Mesenchymal stem cell (in vitro differentiated cells and primary cell): Measurements from ENCODE around the gene SDSL.

Experiments
- DNase-seq: peaks from one replicate; pipeline ENCODE4 v3.0.0-alpha.2; 2013
- H2AFZ ChIP-seq: one replicate; pipeline ENCODE4 v1.6.1; 2013; ENCODE audit warnings: low read depth, mild to moderate bottlenecking, control low read depth, inconsistent platforms, low read length, moderate library complexity
- H2AK5ac ChIP-seq: 2 replicates; pipeline ENCODE4 v1.6.1; 2013; ENCODE audit warnings: low read length, moderate library complexity, mild to moderate bottlenecking, inconsistent platforms; ENCODE audit not compliant: severe bottlenecking
- H2BK120ac ChIP-seq: one replicate; pipeline ENCODE4 v1.6.1; 2013; ENCODE audit warnings: low read depth, mild to moderate bottlenecking, inconsistent platforms, low read length, moderate library complexity
- H2BK12ac ChIP-seq, 2 experiments: one replicate each; pipeline ENCODE4 v1.6.1; 2013; ENCODE audit warnings: inconsistent platforms in 2 of 2, low read length in 2 of 2, mild to moderate bottlenecking in 2 of 2, moderate library complexity in 2 of 2, control low read depth in 1 of 2
- H2BK15ac ChIP-seq: one replicate; pipeline ENCODE4 v1.6.1; 2013; ENCODE audit warnings: mild to moderate bottlenecking, low read depth, inconsistent platforms; ENCODE audit not compliant: poor library complexity, severe bottlenecking
- H2BK5ac ChIP-seq: 2 replicates; pipeline ENCODE4 v1.6.1; 2013; ENCODE audit warnings: low read depth, mild to moderate bottlenecking, low read length, control low read depth, inconsistent platforms; ENCODE audit not compliant: poor library complexity, severe bottlenecking
- H3K14ac ChIP-seq, 2 experiments: one replicate each; pipeline ENCODE4 v1.6.1; 2013; ENCODE audit warnings: inconsistent platforms in 2 of 2, low read length in 2 of 2, control low read depth in 1 of 2, mild to moderate bottlenecking in 1 of 2, moderate library complexity in 1 of 2
- H3K18ac ChIP-seq, 2 experiments: one replicate each; pipeline ENCODE4 v1.6.1; 2013; ENCODE audit warnings: inconsistent platforms in 2 of 2, low read length in 2 of 2, control low read depth in 1 of 2, low read depth in 1 of 2, mild to moderate bottlenecking in 1 of 2
- H3K23ac ChIP-seq, 2 experiments: one replicate each; pipeline ENCODE4 v1.6.1; 2013; ENCODE audit warnings: inconsistent platforms in 2 of 2, low read length in 2 of 2, mild to moderate bottlenecking in 2 of 2, moderate library complexity in 2 of 2, control low read depth in 1 of 2
- H3K27ac ChIP-seq: 2 replicates; pipeline ENCODE4 v1.5.1; 2013; ENCODE audit warnings: mild to moderate bottlenecking, moderate library complexity, low read length, control low read depth, inconsistent platforms; ENCODE audit not compliant: poor library complexity, severe bottlenecking
- H3K27me3 ChIP-seq, 2 experiments: 2 replicates each; pipeline versions ENCODE4 v1.6.1 to v1.7.0; 2013; ENCODE audit warnings: low read length in 2 of 2, mild to moderate bottlenecking in 2 of 2, moderate library complexity in 2 of 2, control low read depth in 1 of 2, inconsistent platforms in 1 of 2; ENCODE audit not compliant: control insufficient read depth in 1 of 2, insufficient read depth in 1 of 2
- H3K36me3 ChIP-seq, 2 experiments: 2 replicates each; pipeline versions ENCODE4 v1.6.1 to v1.7.0; 2013; ENCODE audit warnings: low read length in 2 of 2, control low read depth in 1 of 2, inconsistent platforms in 1 of 2, low read depth in 1 of 2, mild to moderate bottlenecking in 1 of 2; ENCODE audit not compliant: insufficient read depth in 2 of 2, control insufficient read depth in 1 of 2
- H3K4ac ChIP-seq, 2 experiments: one replicate each; pipeline ENCODE4 v1.6.1; 2013; ENCODE audit warnings: inconsistent platforms in 2 of 2, low read length in 2 of 2, mild to moderate bottlenecking in 2 of 2, moderate library complexity in 2 of 2, control low read depth in 1 of 2, low read depth in 1 of 2
- H3K4me1 ChIP-seq: 2 replicates; pipeline ENCODE4 v1.6.1; 2013; ENCODE audit warnings: low read depth, low read length, control low read depth; ENCODE audit not compliant: control insufficient read depth, insufficient read depth
- H3K4me2 ChIP-seq: 2 replicates; pipeline ENCODE4 v1.6.1; 2013; ENCODE audit warnings: low read length, mild to moderate bottlenecking, inconsistent platforms; ENCODE audit not compliant: poor library complexity, severe bottlenecking
- H3K4me3 ChIP-seq, 2 experiments: 2 replicates each; pipeline versions ENCODE4 v1.5.1 to v1.7.0; 2013; ENCODE audit warnings: low read length in 2 of 2, mild to moderate bottlenecking in 2 of 2, control low read depth in 1 of 2, low read depth in 1 of 2; ENCODE audit not compliant: insufficient read depth in 1 of 2
- H3K79me1 ChIP-seq: replicated peaks from 2 replicates; pipeline ENCODE4 v1.6.1; 2013; ENCODE audit warnings: mild to moderate bottlenecking, control low read depth, low read length, inconsistent platforms; ENCODE audit not compliant: poor library complexity, severe bottlenecking
- H3K9ac ChIP-seq: 2 replicates; pipeline ENCODE4 v1.7.0; 2013; ENCODE audit warnings: mild to moderate bottlenecking, low read length, moderate library complexity
- H3K9me3 ChIP-seq: 2 replicates; pipeline ENCODE4 v1.7.0; 2013; ENCODE audit warnings: mild to moderate bottlenecking, low read length; ENCODE audit not compliant: control insufficient read depth
- H4K8ac ChIP-seq: one replicate; pipeline ENCODE4 v1.6.1; 2013; ENCODE audit warnings: inconsistent platforms, mild to moderate bottlenecking, low read length, moderate library complexity
- H4K91ac ChIP-seq: one replicate; pipeline ENCODE4 v1.6.1; 2013; ENCODE audit warnings: mild to moderate bottlenecking, low read length, inconsistent platforms
- WGBS: methylation state at CpG from one replicate; pipeline ENCODE4 v1.1.7; 2013; ENCODE audit warnings: mixed read lengths; 5-methylcytosine and 5-hydroxymethylcytosine counted together

The SDSL gene

DNA sequence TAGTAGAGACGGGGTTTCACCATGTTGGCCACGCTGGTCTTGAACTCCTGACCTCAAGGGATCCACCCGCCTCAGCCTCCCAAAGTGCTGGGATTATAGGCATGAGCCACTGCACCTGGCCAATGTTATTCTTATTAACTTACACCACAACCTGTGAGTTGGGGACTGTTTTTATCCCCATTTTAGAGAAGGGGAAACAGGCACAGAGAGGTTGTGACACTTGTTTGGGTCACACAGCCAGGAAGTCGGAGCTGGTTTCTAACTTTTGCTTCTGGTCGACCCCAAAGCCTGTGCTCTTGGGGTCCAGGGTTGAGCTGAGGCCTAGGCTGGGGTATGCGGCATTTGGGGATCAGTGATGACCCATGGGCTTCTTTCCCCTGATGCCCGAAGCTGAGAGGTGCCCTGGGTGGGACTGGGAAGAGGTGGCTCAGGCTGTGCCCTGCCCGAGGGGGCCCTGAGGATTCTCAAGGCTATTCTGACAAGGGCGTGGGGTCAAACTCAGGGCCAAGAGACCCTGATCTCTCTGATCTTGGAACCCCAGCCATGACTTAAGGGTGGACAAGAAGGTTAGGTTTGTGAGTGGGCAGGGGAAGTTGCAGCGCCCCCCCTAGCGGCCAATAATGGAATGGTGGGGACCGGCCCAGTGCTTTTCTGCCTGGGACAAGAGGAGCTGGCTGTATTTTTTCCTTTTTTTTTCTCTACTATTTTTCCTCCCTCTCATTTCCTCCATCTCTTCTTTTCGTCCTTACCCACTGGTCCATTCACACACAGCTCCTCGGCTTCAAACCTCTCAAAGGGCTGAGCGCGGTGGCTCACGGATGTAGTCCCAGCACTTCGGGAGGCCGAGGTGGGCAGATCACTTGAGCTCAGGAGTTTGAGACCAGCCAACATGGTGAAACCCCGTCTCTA, 3.0 kb downstream of the SDSL start:
- Histone ChIP-seq H3K9me3 (peaks cover 2% of the 10 kb centered on the region), H3K27me3 (no peaks in the 10 kb centered on the region), H3K27ac (no peak overlapping the region), H2BK15ac (no peak overlapping the region), H4K91ac (no peak overlapping the region), H3K4me2 (no peak overlapping the region), H3K36me3 (peaks cover 0 to 2% of the 10 kb centered on the region in 2 experiments), H3K4me3 (no peak overlapping the region), H4K8ac (peak overlapping the region; percentile 21), H2BK5ac (no peak overlapping the region), H3K4ac (no peak overlapping the region), H3K4me1 (peaks cover 10% of the 10 kb centered on the region), H3K79me1 (peaks cover 12% of the 10 kb centered on the region), H2BK120ac (no peak overlapping the region), H2AK5ac (no peak overlapping the region), H2AFZ (no peak overlapping the region), H2BK12ac (no peak overlapping the region), H3K9ac (no peak overlapping the region), H3K18ac (no peak overlapping the region), H3K14ac (no peak overlapping the region), H3K23ac (no peak overlapping the region)
- DNase-seq: peak; percentile 58
- WGBS: 38% methylated on average over 20 of the region's 20 CpGs

- Histone ChIP-seq H3K27ac (no peak overlapping the region), H4K8ac (peak overlapping the region; percentile 13), H2BK15ac (no peak overlapping the region), H3K27me3 (no peaks in the 10 kb centered on the region), H3K9ac (no peak overlapping the region), H3K4me2 (no peak overlapping the region), H3K79me1 (peaks cover 12% of the 10 kb centered on the region), H3K4ac (no peak overlapping the region), H4K91ac (no peak overlapping the region), H2AK5ac (no peak overlapping the region), H3K36me3 (peaks cover 0 to 2% of the 10 kb centered on the region in 2 experiments), H3K9me3 (peaks cover 4% of the 10 kb centered on the region), H3K14ac (no peak overlapping the region), H2BK5ac (no peak overlapping the region), H3K4me3 (no peak overlapping the region), H2AFZ (peak overlapping the region; percentile 10), H3K4me1 (peaks cover 7% of the 10 kb centered on the region), H2BK12ac (no peak overlapping the region), H3K23ac (no peak overlapping the region), H3K18ac (no peak overlapping the region), H2BK120ac (no peak overlapping the region)
- 31% methylated on average over 9 of the region's 11 CpGs for WGBS
- no peak for DNase-seq
Measured at GRCh38 chr12:113425960-113426453, 3.8 kb downstream of the SDSL start.

DNA sequence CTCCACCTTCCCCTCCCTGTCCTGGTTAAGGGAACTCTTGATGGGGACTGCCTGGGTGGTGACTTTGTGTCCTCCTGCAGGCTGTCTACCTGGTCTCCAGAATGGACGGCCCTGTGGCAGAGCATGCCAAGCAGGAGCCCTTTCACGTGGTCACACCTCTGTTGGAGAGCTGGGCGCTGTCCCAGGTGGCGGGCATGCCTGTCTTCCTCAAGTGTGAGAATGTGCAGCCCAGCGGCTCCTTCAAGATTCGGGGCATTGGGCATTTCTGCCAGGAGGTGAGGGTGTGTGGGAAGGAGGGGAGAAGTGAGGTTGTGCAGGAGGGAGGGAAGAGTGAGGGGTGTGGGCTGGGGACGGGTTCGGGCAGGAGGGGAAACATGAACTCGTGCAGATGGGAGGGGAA, 5.7 kb downstream of the SDSL start:
- no peak overlapping the region for H3K4ac ChIP-seq
- H3K14ac ChIP-seq: no peak overlapping the region
- no peak overlapping the region for H2BK5ac ChIP-seq
- no peak for DNase-seq
- H3K4me2 ChIP-seq: no peak overlapping the region
- H2BK120ac ChIP-seq: no peak overlapping the region
- H3K9ac ChIP-seq: no peak overlapping the region
- H3K18ac ChIP-seq: no peak overlapping the region
- WGBS: 75% methylated on average over 9 of the region's 9 CpGs
- peaks cover 8% of the 10 kb centered on the region for H3K79me1 ChIP-seq
- H2AFZ ChIP-seq: no peak overlapping the region
- no peak overlapping the region for H2BK15ac ChIP-seq
- H4K8ac ChIP-seq: no peak overlapping the region
- H3K27me3 ChIP-seq: no peaks in the 10 kb centered on the region
- H3K4me1 ChIP-seq: peaks cover under 1% of the 10 kb centered on the region
- H3K27ac ChIP-seq: no peak overlapping the region
- H4K91ac ChIP-seq: no peak overlapping the region
- no peak overlapping the region for H3K23ac ChIP-seq
- peaks cover 4% of the 10 kb centered on the region for H3K9me3 ChIP-seq
- H3K4me3 ChIP-seq: no peak overlapping the region
- H2BK12ac ChIP-seq: no peak overlapping the region
- H2AK5ac ChIP-seq: no peak overlapping the region
- peaks cover 0 to 2% of the 10 kb centered on the region in 2 experiments for H3K36me3 ChIP-seq

DNA sequence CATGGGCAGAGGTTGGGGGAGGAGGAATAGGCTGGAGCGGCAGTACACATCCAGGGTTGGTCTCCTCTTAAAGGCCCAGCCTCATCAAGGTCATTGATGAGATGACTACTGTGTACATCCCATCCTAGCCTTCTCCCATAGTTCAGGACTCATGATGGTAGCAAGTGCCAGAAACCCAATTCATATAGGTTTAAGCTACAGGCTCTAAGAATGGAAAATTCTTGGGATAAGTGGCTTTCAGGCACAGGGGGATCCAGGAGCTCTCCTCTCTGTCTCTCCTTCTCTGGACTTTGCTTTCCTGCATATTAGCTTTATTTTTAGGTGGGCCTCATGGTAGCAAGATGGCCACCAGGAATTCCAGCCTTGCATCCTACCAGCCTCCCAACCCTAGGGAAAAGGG, 6.3 kb downstream of the SDSL start:
- Histone ChIP-seq H3K23ac (no peak overlapping the region), H3K4me3 (no peak overlapping the region), H2BK15ac (no peak overlapping the region), H4K8ac (no peak overlapping the region), H2BK120ac (no peak overlapping the region), H3K36me3 (peaks cover 0 to 2% of the 10 kb centered on the region in 2 experiments), H2BK5ac (no peak overlapping the region), H3K4me1 (peaks cover 2% of the 10 kb centered on the region), H4K91ac (no peak overlapping the region), H3K9ac (no peak overlapping the region), H3K27me3 (no peaks in the 10 kb centered on the region), H3K18ac (no peak overlapping the region), H2AK5ac (no peak overlapping the region), H3K27ac (no peak overlapping the region), H3K9me3 (peaks cover 4% of the 10 kb centered on the region), H3K79me1 (peaks cover 6% of the 10 kb centered on the region), H2BK12ac (no peak overlapping the region), H2AFZ (no peak overlapping the region), H3K4ac (no peak overlapping the region), H3K4me2 (no peak overlapping the region), H3K14ac (no peak overlapping the region)
- WGBS: 100% methylated on average over 1 of the region's 1 CpG
- no peak for DNase-seq
